T1000 (cell line): ENCODE data around the gene IGSF21.

Experiments
- DNase-seq: peaks from one replicate; lab custom pipeline; 2025; ENCODE audit warnings: mixed read lengths; lab: John Stamatoyannopoulos, UW

IGSF21 gene

GRCh38 chr1:18299441-18300338 is 192.1 kb downstream of the IGSF21 start:
- no peak for DNase-seq

GRCh38 chr1:18300376-18300775 is 192.8 kb downstream of the IGSF21 start:
- DNase-seq, result no peak

- DNase-seq, result no peak
These were observed 195.3 kb downstream of the IGSF21 start for GRCh38 chr1:18302788-18303413.

GRCh38 chr1:18304151-18304869 is 196.7 kb downstream of the IGSF21 start:
- no peak for DNase-seq

- DNase-seq, result no peak
These were observed 197.7 kb downstream of the IGSF21 start for GRCh38 chr1:18305182-18305795.

GRCh38 chr1:18307329-18307898 is 199.8 kb downstream of the IGSF21 start:
- no peak for DNase-seq

GRCh38 chr1:18309552-18310155 is 202.1 kb downstream of the IGSF21 start:
- no peak for DNase-seq

- no peak for DNase-seq
These were observed 205.4 kb downstream of the IGSF21 start for GRCh38 chr1:18312961-18313360.

GRCh38 chr1:18313523-18313922 is 205.9 kb downstream of the IGSF21 start:
- no peak for DNase-seq

- no peak for DNase-seq
These were observed 206.8 kb downstream of the IGSF21 start for GRCh38 chr1:18314399-18314798.

- DNase-seq, result no peak
These were observed 207.9 kb downstream of the IGSF21 start for GRCh38 chr1:18315449-18315848.

- DNase-seq, result no peak
These were observed 209.2 kb downstream of the IGSF21 start for GRCh38 chr1:18316764-18317163.

GRCh38 chr1:18319099-18319498 is 211.5 kb downstream of the IGSF21 start:
- DNase-seq, result no peak

- DNase-seq, result no peak
These were observed 212.5 kb downstream of the IGSF21 start for GRCh38 chr1:18320051-18320450.

GRCh38 chr1:18322368-18323032 is 214.9 kb downstream of the IGSF21 start:
- DNase-seq, result no peak

GRCh38 chr1:18323259-18323658 is 215.7 kb downstream of the IGSF21 start:
- DNase-seq, result no peak

- DNase-seq, result no peak
These were observed 216.6 kb downstream of the IGSF21 start for GRCh38 chr1:18324246-18324645.

- DNase-seq, result no peak
These were observed 217.5 kb downstream of the IGSF21 start for GRCh38 chr1:18325136-18325535.

GRCh38 chr1:18326211-18326897 is 218.8 kb downstream of the IGSF21 start:
- DNase-seq, result no peak

GRCh38 chr1:18327650-18328049 is 220.1 kb downstream of the IGSF21 start:
- no peak for DNase-seq
